GM18858 (cell line): ENCODE data around the gene DDX19B.
"Not testable (repeated sequence)": the region's sequence is repeated elsewhere in the genome, so short reads cannot be mapped to it uniquely, and the experiment has no call there.

Experiments used
- ATAC-seq: cut with Tn5 transposase; IDR thresholded peaks from one replicate; pipeline ENCODE4 v1.9.1; 2021; ENCODE audit not compliant: unreplicated experiment

DDX19B gene

DNA sequence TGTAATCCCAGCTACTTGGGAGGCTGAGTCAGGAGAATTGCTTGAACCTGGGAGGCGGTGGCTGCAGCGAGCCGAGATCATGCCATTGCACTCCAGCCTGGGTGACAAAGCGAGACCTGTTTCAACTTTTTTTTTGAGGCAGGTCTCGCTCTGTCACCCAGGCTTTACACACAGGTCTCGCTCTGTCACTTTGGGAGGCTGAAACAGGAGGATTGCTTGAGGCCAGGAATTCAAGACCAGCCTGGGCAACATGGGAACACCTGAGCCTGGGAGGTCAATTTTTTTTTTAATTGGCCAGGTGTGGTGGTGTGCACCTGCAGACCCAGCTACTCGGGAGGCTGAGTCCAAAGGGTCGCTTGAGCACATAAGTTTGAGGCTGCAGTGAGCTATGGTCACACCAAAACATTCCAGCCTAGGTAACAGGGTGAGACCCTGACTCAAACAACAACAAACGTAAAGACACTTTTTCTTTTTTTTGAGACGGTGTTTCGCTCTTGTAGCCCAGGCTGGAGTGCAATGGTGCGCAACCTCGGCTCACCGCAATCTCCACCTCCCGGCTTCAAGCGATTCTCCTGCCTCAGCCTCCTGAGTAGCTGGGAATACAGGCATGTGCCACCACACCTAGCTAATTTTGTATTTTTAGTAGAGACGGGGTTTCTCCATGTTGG, 11.5 kb upstream of the DDX19B start:
- ATAC-seq, result not testable (repeated sequence)

DNA sequence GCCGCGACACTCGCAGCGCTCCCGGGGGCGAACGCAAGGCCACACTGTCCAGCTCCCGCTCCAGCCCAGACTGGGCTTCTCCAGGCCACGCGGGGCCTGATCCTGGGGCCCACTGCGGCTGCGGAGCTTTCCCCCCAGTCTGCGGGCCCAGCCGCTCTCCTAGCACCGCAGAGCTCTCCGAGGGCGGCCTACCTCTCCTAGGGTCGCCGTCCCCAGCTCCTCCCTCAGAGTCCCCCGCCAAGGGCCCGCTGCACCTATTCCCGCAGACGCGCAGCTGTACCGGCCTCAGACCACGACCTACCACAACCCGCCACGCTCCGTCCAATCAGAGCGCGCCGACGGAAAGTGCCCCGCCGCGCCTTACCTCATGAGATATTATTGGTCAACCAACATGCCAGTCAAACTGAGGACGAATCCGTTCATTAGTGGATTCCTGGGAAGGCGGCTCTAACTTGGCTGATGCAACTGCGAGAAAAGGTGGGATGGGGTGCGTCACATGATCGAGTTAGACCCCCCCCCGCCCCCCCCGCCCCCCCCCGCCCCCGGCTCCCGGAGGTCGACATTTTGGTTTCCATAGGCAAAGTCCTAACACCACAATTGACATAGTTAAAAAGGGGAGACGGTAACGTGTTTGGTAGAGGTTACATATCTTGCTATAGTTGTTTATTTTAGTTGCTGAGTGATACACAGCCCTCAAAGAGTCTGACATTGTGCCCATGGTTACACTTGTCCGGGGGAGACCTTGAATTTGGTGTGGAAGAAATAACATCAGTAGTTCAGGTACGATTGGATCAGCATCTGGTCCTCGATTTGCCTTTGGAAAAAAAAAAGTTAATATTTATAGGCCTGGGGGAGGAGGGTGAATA, 9.5 kb upstream of the DDX19B start, which contains the start of gene AARS1:
Gene AARS1, minus strand, starts transcription at position 278 of the 866 bp plus-strand sequence. CDS start 6,743 bp downstream, outside the sequence.
- peak; percentile 94 for ATAC-seq

- ATAC-seq, result no peak
These were observed 8.0 kb upstream of the DDX19B start for GRCh38 chr16:70290949-70291519.

- ATAC-seq, result not testable (repeated sequence)
These were observed 6.8 kb upstream of the DDX19B start for GRCh38 chr16:70292148-70292547.

- ATAC-seq, result no peak
These were observed 4.5 kb upstream of the DDX19B start for GRCh38 chr16:70294385-70295025.

DNA sequence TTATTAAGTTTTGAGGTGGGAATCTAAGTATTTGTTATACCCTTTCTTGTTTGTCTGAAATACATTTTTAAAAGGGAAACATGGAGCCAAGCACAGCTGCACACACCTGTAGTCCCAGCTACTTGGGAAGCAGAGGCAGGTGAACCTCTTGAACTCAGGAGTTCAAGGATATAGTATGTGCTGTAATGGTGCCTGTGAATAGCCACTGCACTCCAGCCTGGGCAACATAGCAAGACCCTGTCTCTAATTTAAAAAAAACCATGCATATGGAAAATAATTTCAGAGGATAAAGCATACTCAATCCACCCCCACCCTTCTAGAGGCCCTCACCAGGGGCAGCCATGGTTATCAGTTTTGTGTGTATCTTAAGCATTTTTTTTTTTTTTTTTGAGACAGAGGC, 3.4 kb upstream of the DDX19B start:
- no peak for ATAC-seq

- no peak for ATAC-seq
These were observed 2.1 kb downstream of the DDX19B start for GRCh38 chr16:70301121-70301520.

GRCh38 chr16:70302745-70303144, 3.8 kb downstream of the DDX19B start:
- ATAC-seq, result no peak

- ATAC-seq, result no peak
These were observed 6.0 kb downstream of the DDX19B start for GRCh38 chr16:70304892-70305448.

DNA sequence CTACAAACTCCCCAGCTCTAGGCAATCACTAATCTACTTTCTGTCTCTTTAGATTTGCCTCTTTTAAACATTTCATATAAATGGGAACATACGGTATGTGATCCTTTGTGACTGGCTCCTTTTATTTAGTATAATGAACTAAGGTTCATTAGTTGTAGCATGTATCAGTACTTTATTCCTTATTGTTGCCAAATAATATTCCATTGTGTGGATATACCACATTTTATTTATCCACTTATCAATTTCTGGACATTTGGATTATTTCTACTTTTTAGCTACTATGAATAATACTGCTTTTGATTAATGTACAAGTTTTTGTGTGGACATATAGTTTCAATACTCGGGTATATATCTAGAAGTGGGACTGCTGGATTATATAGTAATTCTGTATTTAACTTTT, 7.9 kb downstream of the DDX19B start:
- no peak for ATAC-seq

GRCh38 chr16:70307726-70308125, 8.7 kb downstream of the DDX19B start:
- ATAC-seq, result not testable (repeated sequence)

DNA sequence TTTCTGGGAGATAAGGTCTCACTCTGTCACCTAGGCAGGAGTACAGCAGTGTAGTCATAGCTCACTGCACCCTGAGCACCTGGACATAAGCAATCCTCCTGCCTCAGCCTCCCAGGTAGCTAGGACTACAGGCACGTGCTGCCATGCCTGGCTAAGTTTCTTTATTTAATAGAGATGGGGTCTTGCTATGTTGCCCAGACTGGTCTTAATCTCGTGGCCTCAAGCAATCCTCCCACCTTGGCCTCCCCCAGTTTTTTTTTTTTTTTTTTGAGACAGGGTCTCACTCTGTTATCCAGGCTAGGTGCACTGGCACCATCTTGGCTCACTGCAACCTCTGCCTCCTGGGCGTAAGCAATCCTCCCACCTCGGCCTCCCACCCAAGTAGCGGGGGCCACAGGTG, 21.1 kb downstream of the DDX19B start:
- ATAC-seq, result no peak

DNA sequence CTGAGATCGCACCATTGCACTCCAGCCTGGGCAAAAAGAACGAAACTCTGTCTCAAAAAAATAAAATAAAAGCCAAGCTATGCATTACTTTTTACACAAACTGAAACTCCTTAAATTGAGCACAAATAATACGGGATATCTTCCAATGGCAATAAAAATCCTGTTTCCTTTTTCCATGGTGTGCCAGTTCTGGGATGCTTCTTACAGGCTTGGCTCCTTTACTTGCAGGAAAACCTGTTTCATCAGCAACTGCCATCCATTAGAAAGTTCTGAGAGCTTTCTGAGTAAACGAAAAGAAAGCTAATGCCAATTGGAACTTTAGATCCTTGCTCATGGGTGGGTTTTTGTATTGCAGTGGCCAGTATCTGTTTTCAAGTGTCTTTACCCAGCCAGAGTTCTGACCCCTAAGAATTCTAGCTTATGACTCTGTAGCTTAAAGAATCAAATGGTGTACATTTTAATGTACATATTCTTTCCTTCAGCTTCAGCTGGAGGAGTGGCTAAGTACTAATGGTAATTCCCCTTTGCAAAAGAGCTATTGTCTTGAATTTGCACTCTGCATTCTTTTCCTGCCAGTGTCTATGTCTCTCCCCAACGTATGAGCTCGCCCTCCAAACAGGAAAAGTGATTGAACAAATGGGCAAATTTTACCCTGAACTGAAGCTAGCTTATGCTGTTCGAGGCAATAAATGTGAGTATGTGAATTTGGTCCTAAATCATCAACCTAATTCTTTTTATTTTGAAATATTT, 26.2 kb downstream of the DDX19B start:
- ATAC-seq, result no peak

DNA sequence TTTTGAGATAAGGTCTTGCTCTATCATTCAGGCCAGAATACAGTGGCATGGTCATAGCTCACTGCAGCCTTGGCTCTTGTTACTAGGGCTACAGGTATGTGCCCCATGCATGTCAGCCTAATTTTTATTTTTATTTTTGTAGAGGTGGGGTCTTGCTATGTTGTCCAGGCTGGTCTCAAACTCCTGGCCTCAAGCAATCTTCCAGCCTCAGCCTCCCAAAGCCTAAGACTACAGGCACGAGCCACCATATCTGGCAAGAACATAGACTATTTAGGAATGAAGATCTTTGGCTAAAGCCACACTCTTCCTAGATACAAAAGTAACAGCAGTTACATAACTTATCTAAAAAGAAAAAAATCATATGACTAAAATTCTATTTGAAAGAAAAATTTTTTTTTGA, 32.1 kb downstream of the DDX19B start:
- ATAC-seq, result no peak

DNA sequence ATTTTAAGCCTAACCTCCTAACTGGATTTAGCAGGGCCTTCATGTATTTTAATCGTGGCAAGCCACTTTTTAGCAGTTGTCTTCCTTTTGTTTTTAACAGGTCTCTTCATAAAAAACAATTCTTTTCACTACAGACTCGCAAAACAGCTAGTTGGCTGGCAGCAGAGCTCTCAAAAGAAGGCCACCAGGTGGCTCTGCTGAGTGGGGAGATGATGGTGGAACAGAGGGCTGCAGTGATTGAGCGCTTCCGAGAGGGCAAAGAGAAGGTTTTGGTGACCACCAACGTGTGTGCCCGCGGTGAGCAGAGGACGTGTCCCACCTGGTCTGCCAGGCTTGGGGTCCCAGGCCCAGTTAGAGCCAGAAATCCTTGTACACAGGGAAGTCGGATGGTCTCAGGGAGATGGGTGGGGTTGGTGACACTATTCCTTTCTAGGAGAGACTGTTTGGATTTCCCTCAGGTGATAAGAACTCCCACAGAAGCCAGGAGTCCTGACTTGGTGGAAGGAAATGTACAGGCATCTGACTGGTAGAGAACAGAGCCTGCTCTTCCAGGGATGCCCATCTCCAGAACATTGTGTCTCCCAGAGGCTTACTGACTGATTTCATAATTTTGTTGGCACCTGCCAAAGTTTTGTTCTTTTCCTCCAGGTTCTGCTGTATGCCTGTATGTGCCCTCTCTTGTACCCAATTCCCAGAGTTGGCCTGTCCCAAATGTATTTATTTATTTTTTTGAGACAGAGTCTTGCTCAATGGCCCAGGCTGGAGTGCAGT, 32.8 kb downstream of the DDX19B start:
- ATAC-seq, result no peak

- not testable (repeated sequence) for ATAC-seq
These were observed 33.7 kb downstream of the DDX19B start for GRCh38 chr16:70332728-70333127.

GRCh38 chr16:70337814-70338213, 38.8 kb downstream of the DDX19B start:
- no peak for ATAC-seq

- no peak for ATAC-seq
These were observed 42.6 kb downstream of the DDX19B start for GRCh38 chr16:70341600-70341999.

DNA sequence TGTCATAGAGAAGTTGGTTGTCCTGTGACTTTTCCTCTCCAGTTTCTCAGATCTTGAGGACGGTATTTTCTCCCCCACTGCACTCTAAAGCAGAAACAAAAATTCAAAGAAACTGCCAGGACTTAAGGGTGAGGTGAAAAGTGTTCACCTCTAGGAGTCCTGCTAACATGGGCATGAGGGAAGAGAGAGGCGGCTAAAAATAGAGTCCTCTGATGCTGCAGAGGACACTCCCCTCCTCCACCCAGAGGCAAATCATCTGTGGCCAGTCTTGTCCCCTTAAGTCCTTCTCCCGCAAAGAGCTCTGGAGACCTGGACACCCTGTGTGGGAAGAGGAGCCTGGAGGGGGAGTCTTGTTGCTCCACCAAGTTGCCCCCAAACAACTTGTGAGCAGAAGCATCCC, 43.0 kb downstream of the DDX19B start:
- no peak for ATAC-seq

- no peak for ATAC-seq
These were observed 46.9 kb downstream of the DDX19B start for GRCh38 chr16:70345840-70346239.
